ENCODE measurements around the gene SLC17A1. TPM values are rescaled to one million over a fixed set of nuclear protein-coding genes. Genes with fewer than 3 reads are reported as not detected.
A peak's percentile ranks its signal among the peaks of the same experiment; 100 is the strongest.

SLC17A1 gene
- total and polyA plus RNA-seq, 2 donors from 2014 or later: 26.3 to 109 TPM

GRCh38 chr6:25842526-25842925 lies 10.7 kb upstream of the SLC17A1 start:
- no peaks in the 10 kb centered on the region for H3K9me3 ChIP-seq (ENCODE audit: control insufficient read depth in 2 of 3, insufficient read depth in 1 of 3, low read length in 3 of 3)
- DNase-seq (no peak), FAIRE-seq (no peak)
- no peak overlapping the region for H3K4me3 ChIP-seq (ENCODE audit: low read length in 3 of 3)
- intact Hi-C loops (cut with DNase I): no loop called here
- no peaks in the 10 kb centered on the region for H3K36me3 ChIP-seq (ENCODE audit: control insufficient read depth in 2 of 3, insufficient read depth in 3 of 3, low read length in 3 of 3)
- H3K9ac ChIP-seq (ENCODE audit: low read length in 3 of 3): no peak overlapping the region
- H3K27ac ChIP-seq (ENCODE audit: low read depth in 2 of 2, low read length in 2 of 2): no peak overlapping the region
- no peak for TF ChIP-seq CTCF (IDR thresholded peaks at IDR 0.05; ENCODE audit: borderline replicate concordance, extremely low read depth, insufficient read depth)
- no peaks in the 10 kb centered on the region for H3K4me1 ChIP-seq (ENCODE audit: control insufficient read depth in 2 of 3, insufficient read depth in 2 of 3, low read depth in 1 of 3, low read length in 3 of 3)
- H3K27me3 ChIP-seq (ENCODE audit: control insufficient read depth, insufficient read depth, low read length): no peaks in the 10 kb centered on the region

- intact Hi-C loops (cut with DNase I): no loop called here
- Histone ChIP-seq H3K27me3 (ENCODE audit: control insufficient read depth, insufficient read depth, low read length) (no peaks in the 10 kb centered on the region), H3K9me3 (ENCODE audit: control insufficient read depth in 2 of 3, insufficient read depth in 1 of 3, low read length in 3 of 3) (no peaks in the 10 kb centered on the region), H3K36me3 (ENCODE audit: control insufficient read depth in 2 of 3, insufficient read depth in 3 of 3, low read length in 3 of 3) (no peaks in the 10 kb centered on the region), H3K4me3 (ENCODE audit: low read length in 3 of 3) (peak overlapping the region in 1 of 3 donors; percentile 7), H3K27ac (ENCODE audit: low read depth in 2 of 2, low read length in 2 of 2) (peak overlapping the region; percentile 14 to 52), H3K4me1 (ENCODE audit: control insufficient read depth in 2 of 3, insufficient read depth in 2 of 3, low read depth in 1 of 3, low read length in 3 of 3) (peaks cover 0 to 5% (median 4%) of the 10 kb centered on the region in 3 donors), H3K9ac (ENCODE audit: low read length in 3 of 3) (no peak overlapping the region)
- FAIRE-seq (no peak), DNase-seq (peak in 4 of 5 donors; percentile 27 to 64 (median 42))
- TF ChIP-seq CTCF (IDR thresholded peaks at IDR 0.05; ENCODE audit: borderline replicate concordance, extremely low read depth, insufficient read depth): no peak
These were observed 3.8 kb upstream of the SLC17A1 start for GRCh38 chr6:25835442-25836283.

GRCh38 chr6:25834950-25835349 lies 3.1 kb upstream of the SLC17A1 start:
- Histone ChIP-seq H3K4me1 (ENCODE audit: control insufficient read depth in 2 of 3, insufficient read depth in 2 of 3, low read depth in 1 of 3, low read length in 3 of 3) (peaks cover 0 to 5% (median 4%) of the 10 kb centered on the region in 3 donors), H3K27me3 (ENCODE audit: control insufficient read depth, insufficient read depth, low read length) (no peaks in the 10 kb centered on the region), H3K9ac (ENCODE audit: low read length in 3 of 3) (no peak overlapping the region), H3K4me3 (ENCODE audit: low read length in 3 of 3) (no peak overlapping the region), H3K36me3 (ENCODE audit: control insufficient read depth in 2 of 3, insufficient read depth in 3 of 3, low read length in 3 of 3) (no peaks in the 10 kb centered on the region), H3K9me3 (ENCODE audit: control insufficient read depth in 2 of 3, insufficient read depth in 1 of 3, low read length in 3 of 3) (no peaks in the 10 kb centered on the region), H3K27ac (ENCODE audit: low read depth in 2 of 2, low read length in 2 of 2) (no peak overlapping the region)
- intact Hi-C loops (cut with DNase I): no loop called here
- FAIRE-seq: no peak
- TF ChIP-seq CTCF (IDR thresholded peaks at IDR 0.05; ENCODE audit: borderline replicate concordance, extremely low read depth, insufficient read depth): no peak
- no peak for DNase-seq
